ENCODE results near the gene PCCA.

DNA sequence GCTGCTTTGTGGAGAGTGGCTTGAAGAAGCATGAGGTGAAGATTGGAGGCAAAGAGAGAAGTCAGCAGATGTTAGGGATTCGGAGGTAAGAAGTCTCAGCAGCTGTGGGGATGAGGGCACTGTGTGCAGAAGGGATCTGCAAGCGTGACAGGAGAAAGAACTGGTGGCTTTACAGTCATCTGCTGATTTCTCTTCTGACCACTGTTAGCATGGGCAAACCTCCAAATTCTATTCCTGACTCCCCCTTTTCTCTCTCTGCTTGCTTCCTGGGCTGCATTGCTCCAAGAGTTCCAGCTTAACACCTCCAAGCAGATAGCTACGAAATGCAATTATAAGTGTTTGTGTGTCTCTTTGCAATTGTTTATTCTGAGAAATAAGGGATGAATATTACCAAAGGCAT is 340.1 kb downstream of the PCCA start:
- TF ChIP-seq POLR2AphosphoS5 (IDR thresholded peaks at IDR 0.05; ENCODE audit: insufficient read depth, low read depth, low read length) (no peak), EZH2 (IDR thresholded peaks at IDR 0.05; ENCODE audit: borderline replicate concordance, low read depth, low read length, severe bottlenecking) (no peak), POLR2A (IDR thresholded peaks at IDR 0.05; ENCODE audit: low read depth, low read length) (no peak), MAX (IDR thresholded peaks at IDR 0.05; ENCODE audit: insufficient read depth, insufficient read length) (no peak), MYC (IDR thresholded peaks at IDR 0.05; ENCODE audit: low read depth, low read length) (no peak), JUN (IDR thresholded peaks at IDR 0.05; ENCODE audit: borderline replicate concordance, insufficient read depth, insufficient read length, low read depth) (no peak), FOS (IDR thresholded peaks at IDR 0.05; ENCODE audit: borderline replicate concordance, insufficient read depth, low read length) (no peak), GATA2 (IDR thresholded peaks at IDR 0.05; ENCODE audit: insufficient read depth, insufficient read length, low read depth, low read length) (no peak)
- TF ChIP-seq, protein P1, sequence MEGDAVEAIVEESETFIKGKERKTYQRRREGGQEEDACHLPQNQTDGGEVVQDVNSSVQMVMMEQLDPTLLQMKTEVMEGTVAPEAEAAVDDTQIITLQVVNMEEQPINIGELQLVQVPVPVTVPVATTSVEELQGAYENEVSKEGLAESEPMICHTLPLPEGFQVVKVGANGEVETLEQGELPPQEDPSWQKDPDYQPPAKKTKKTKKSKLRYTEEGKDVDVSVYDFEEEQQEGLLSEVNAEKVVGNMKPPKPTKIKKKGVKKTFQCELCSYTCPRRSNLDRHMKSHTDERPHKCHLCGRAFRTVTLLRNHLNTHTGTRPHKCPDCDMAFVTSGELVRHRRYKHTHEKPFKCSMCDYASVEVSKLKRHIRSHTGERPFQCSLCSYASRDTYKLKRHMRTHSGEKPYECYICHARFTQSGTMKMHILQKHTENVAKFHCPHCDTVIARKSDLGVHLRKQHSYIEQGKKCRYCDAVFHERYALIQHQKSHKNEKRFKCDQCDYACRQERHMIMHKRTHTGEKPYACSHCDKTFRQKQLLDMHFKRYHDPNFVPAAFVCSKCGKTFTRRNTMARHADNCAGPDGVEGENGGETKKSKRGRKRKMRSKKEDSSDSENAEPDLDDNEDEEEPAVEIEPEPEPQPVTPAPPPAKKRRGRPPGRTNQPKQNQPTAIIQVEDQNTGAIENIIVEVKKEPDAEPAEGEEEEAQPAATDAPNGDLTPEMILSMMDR (IDR thresholded peaks at IDR 0.05; ENCODE audit: extremely low read depth in 1 of 2, insufficient read depth in 1 of 2, low read depth in 1 of 2, low read length in 2 of 2) = no peak
